Measurements from ENCODE around the gene MDH1B. TPM values are rescaled to one million over a fixed set of nuclear protein-coding genes. Genes with fewer than 3 reads are reported as not detected.
"Not testable (repeated sequence)": the region's sequence is repeated elsewhere in the genome, so short reads cannot be mapped to it uniquely, and the experiment has no call there.

MDH1B gene
- total RNA-seq (1 to 10 TPM in 3 of 4 donors, under 1 TPM in 1; 0.92 to 1.8 (median 1.1) TPM), polyA plus RNA-seq (0.43 TPM)
- long read RNA-seq, donor 1, partial matches to known transcripts = 2 of 3 reads
- long read RNA-seq, donor 1, other reads (novel, unspliced or antisense) = 1 of 3 reads
- long read RNA-seq, donor 2 = 0 reads
- long read RNA-seq, donor 3, partial matches to known transcripts = 2 of 5 reads
- long read RNA-seq, donor 3, other reads (novel, unspliced or antisense) = 2 of 5 reads
- long read RNA-seq, donor 4, partial matches to known transcripts = 1 of 2 reads
- long read RNA-seq, donor 4, other reads (novel, unspliced or antisense) = 1 of 2 reads

DNA sequence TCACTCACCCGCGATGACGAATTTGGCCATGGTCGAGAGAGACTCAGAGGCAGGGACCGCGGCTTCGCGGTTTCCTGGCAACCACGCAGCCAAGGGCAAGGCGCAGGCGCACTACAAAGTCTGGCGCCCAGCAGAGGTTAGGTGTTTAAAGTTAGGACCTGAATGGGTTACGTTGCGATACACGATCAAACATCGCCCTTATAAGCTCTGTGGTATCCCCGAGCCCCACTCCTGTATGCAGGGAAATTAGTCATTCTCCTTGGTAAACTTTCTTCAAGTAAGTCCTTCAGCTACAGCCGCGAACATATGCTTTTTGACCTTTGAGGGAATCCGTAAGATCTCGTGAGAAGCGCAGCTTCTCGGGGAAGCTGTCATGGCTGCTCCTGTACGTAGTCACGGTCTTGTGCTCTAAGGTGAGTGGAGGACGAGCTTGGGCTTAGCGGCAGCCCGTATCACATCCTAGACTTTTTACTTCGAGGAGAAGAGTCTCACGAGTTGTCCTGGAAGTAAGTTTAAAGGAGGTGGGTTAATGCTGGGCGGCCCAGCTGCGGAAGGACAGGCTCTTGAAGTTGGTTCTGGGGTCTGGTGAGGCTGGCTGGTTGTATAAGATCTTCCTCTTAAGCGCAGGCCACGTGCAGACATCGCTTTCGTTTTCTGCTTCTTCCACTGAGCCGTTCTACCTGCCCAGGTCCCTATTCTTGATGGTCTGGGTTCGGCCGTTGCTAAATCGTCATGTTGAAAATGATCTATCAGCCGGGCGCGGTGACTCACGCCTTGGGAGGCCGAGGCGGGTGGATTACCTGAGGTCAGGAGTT is at the start of gene MDH1B, which contains the start of gene FASTKD2:
TSS of gene MDH1B (minus strand) at position 87 of the 815 bp plus-strand sequence. CDS start at position 30, 57 bp downstream.
TSS of gene FASTKD2 (plus strand) at position 365 of the 815 bp plus-strand sequence. CDS start 1,088 bp downstream, outside the sequence.
- Histone ChIP-seq H3K4me1 (ENCODE audit: control insufficient read depth, insufficient read depth, low read length) (peaks cover 4% of the 10 kb centered on the region), H3K4me3 (ENCODE audit: low read length) (peak within 1 kb of the TSS; percentile 76), H3K27ac (ENCODE audit: low read length) (peak within 1 kb of the TSS; percentile 61), H3K9me3 (ENCODE audit: control insufficient read depth, low read length) (no peaks in the 10 kb centered on the region), H3K27me3 (ENCODE audit: control insufficient read depth, insufficient read depth) (no peaks in the 10 kb centered on the region)
- WGBS = under 1% methylated on average over 46 of the region's 46 CpGs
- intact Hi-C loops (cut with DNase I) = no loop called here
- DNase-seq = peak; percentile 93 to 96 (median 93)
- ATAC-seq = peak; percentile 99

DNA sequence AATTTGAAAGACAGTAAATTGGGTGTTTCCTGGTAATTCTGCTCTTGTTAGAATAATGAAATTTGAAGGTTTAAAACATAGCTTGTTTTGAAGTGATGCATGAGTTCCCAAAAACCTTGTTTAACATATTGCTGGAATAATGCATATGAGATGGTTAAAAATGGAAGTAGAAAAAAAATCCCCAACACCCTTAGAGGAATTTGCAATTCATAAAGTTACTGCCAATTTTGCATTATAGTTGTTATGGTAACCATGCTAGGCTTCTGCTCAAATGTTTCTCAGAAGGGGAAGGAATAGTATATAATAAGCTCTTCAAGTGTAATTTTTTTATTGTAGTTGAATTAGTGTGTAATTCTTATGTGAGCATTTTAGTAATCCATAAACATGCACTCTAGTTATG is 49.4 kb upstream of the MDH1B start:
- H3K9me3 ChIP-seq (ENCODE audit: control insufficient read depth, low read length) = no peaks in the 10 kb centered on the region
- no peak for DNase-seq
- ATAC-seq = no peak
- intact Hi-C loops (cut with DNase I) = no loop called here
- H3K27me3 ChIP-seq (ENCODE audit: control insufficient read depth, insufficient read depth) = no peaks in the 10 kb centered on the region
- H3K27ac ChIP-seq (ENCODE audit: low read length) = no peak overlapping the region
- H3K4me1 ChIP-seq (ENCODE audit: control insufficient read depth, insufficient read depth, low read length) = no peaks in the 10 kb centered on the region
- no peak overlapping the region for H3K4me3 ChIP-seq (ENCODE audit: low read length)

DNA sequence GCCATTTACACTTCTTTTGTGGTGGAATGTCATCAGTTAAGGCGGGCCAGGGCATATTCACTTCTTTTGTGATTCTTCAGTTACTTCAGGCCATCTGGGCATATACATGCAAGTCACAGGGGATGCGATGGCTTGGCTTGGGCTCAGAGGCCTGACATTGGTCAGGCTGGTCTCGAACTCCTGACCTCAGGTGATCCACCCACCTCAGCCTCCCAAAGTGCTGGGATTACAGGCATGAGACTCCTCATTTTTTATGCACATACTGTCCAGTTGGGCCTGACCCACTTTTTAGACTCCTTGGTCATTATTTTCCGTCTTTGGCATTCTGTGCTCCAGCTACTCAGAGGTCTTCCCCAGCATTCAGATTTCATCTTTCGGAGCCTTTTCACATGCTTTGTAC is 47.3 kb upstream of the MDH1B start:
- H3K27me3 ChIP-seq (ENCODE audit: control insufficient read depth, insufficient read depth); H3K4me3 ChIP-seq (ENCODE audit: low read length); ATAC-seq; intact Hi-C loops (cut with DNase I); DNase-seq; H3K9me3 ChIP-seq (ENCODE audit: control insufficient read depth, low read length); H3K4me1 ChIP-seq (ENCODE audit: control insufficient read depth, insufficient read depth, low read length); H3K27ac ChIP-seq (ENCODE audit: low read length): not testable (repeated sequence)
- WGBS = 98% methylated on average over 5 of the region's 5 CpGs

DNA sequence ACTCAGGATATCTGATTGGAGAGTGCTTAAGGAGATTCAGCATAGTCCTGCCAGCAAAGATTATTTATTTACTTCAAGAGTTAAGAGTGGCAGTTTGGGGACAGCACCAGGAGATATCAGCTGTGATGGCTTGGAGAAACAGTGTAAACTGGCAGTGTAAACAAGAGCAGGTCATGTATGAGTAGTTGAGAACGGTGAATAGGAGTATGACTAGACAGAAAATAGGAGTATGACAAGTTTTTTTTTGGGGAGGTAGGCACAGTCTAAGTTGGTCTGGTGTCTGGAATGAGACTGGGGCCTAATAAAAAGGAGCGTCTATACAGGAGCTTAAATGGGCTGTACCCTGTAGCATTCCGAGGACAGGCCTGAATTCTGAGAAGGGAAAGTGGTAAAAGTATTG is 42.5 kb upstream of the MDH1B start:
- 84% methylated on average over 2 of the region's 3 CpGs for WGBS
- not testable (repeated sequence) for DNase-seq; H3K27ac ChIP-seq (ENCODE audit: low read length); H3K27me3 ChIP-seq (ENCODE audit: control insufficient read depth, insufficient read depth); H3K4me1 ChIP-seq (ENCODE audit: control insufficient read depth, insufficient read depth, low read length); H3K4me3 ChIP-seq (ENCODE audit: low read length); ATAC-seq; H3K9me3 ChIP-seq (ENCODE audit: control insufficient read depth, low read length)
- intact Hi-C loops (cut with DNase I) = loop anchor here in 2 of 4 donors (10.0 kb wide), 1 partner anchor 167 kb away; no protein-coding TSS in a partner anchor

DNA sequence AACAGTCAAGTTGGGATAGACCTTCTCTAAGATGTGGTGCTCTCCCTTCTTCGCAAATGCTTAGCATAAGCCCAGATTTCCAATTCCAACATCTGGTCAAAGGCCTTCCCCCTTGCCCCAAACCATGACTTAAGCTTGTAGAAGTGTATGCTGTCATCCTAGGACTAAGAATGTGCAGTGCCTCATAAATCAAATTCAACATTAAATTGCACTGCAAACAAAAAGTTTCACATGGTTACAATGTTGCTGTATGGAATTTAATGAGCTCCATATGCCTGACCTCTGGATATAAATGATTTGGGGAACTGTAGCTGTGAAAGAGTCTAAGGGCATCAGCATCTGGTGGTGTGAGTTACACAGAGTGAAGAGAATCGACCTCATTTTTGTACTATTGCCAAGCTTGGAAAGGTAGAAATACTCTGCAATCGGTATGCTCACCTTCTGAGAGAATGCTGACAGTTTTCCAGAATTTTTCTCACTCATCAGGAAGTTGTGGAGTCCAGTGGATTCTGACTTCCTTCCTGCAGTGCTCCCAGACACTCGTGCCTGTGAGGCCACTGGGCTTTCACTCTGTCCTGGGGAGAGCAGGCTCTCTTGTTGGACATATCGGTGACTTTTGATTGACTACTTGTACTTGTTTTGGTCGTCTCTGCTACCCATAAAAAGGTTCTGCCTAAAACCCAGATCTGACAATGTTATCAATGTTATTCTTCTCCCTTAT is 40.9 kb upstream of the MDH1B start:
- H3K27ac ChIP-seq (ENCODE audit: low read length) = no peak overlapping the region
- DNase-seq = no peak
- H3K4me3 ChIP-seq (ENCODE audit: low read length) = no peak overlapping the region
- H3K9me3 ChIP-seq (ENCODE audit: control insufficient read depth, low read length) = no peaks in the 10 kb centered on the region
- 54% methylated on average over 6 of the region's 6 CpGs for WGBS
- no peaks in the 10 kb centered on the region for H3K27me3 ChIP-seq (ENCODE audit: control insufficient read depth, insufficient read depth)
- no peak for ATAC-seq
- H3K4me1 ChIP-seq (ENCODE audit: control insufficient read depth, insufficient read depth, low read length) = no peaks in the 10 kb centered on the region
- intact Hi-C loops (cut with DNase I) = loop anchor here in 2 of 4 donors (10.0 kb wide), 1 partner anchor 169 kb away; no protein-coding TSS in a partner anchor

DNA sequence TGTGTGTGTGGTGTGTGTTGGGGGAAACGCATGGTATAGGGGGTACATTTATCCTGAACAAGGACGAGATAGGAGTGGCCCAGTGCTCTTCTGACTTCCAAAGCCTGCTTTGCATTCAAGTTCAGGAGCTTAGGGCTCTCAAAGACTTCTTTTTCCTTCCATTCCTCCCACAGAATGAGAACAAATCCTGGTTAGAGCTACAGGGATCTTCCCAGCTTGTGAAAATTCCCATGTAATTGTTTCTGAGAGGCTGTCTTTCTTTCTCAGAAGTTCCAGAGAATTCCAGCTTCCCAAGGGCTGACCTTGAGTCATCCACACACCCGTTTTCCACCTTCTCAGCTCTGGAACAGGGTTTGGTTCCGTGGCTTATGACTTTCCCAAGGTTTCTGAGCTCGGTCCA is 39.2 kb upstream of the MDH1B start:
- intact Hi-C loops (cut with DNase I) = loop anchor here (5.0 to 10.0 kb wide), 4 partner anchors 170 to 668 kb away; no protein-coding TSS in a partner anchor
- WGBS = 57% methylated on average over 5 of the region's 5 CpGs
- ATAC-seq (no peak), DNase-seq (no peak)
- Histone ChIP-seq H3K9me3 (ENCODE audit: control insufficient read depth, low read length) (no peaks in the 10 kb centered on the region), H3K4me1 (ENCODE audit: control insufficient read depth, insufficient read depth, low read length) (peaks cover 1% of the 10 kb centered on the region), H3K27ac (ENCODE audit: low read length) (peak overlapping the region; percentile 35), H3K27me3 (ENCODE audit: control insufficient read depth, insufficient read depth) (no peaks in the 10 kb centered on the region), H3K4me3 (ENCODE audit: low read length) (no peak overlapping the region)

DNA sequence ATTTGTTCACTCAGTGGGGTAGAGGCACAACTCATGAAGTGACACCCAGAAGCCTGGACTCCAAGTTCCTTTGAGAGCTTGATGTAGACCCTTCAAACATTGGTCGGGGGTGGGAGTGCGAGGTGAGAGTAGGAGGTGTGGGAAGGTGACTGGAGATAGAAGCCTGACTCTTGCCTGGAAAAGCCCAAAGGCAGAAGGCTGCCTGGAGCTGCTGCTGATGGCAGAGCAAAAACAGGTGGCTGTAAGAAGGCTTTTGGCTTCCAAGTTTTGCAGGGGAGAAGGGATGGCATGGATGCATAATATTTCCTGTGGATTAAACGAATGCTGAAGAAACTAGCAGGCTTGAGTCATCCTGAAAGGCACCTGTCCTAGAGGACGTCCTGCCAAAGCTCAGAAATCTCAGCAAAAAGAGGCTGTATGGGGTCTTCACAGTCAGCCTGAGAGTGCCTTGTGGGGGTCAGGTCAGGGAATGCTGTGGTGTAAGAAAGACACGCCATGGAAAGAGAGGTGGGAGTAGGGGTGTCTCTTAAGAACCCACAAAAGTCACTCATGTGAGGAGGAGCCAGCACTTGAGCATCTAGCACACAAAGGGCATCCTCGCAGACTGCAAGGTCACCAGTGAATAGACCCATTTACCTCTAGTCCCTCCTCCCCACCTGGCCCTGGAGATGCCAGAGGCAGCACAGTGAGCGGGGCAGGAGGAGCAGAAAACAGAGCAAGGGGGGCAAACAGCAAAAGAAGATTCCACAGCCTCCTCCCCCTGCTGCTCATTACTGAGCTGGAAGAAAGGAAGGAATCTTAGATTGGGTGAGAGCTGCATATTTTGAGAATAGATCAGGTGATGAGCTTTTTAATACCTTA is 37.8 kb upstream of the MDH1B start:
- 84% methylated on average over 7 of the region's 7 CpGs for WGBS
- DNase-seq = no peak

DNA sequence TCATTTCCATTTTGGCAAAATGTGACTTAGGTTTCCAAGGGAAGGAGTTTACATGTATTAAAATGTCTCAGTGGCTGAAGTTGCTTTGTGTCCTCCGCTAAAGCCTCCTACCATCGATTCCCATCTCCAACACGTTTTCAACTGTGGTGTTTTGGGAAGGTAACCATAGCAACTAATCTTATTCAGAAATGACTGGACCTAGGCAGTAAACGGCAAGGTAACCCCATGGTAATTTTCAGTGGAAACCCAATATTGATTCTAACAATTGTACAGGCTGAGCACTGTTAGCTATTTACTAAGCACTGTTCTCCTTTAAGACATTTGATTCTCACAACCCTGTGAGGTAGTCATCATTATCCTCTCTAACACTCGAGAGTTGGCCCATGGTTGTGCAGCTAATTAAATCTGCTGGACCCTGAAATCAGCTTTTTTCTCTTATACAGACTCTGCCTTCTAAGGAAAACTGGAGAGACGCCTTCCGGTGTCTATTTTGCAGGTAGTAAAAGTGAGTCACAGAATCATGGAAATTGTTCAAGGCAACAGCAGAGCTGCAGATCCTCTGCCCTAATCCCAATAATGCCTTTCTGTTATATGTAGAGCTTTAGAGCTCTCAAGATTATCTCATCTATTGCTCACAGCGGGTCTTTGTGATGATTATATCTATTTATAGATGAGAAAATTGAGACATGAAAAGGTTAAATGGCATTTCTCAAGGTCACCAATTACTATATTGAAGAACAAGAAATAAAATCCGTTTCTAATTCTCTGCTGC is 36.5 kb upstream of the MDH1B start:
- Histone ChIP-seq H3K27me3 (ENCODE audit: control insufficient read depth, insufficient read depth) (no peaks in the 10 kb centered on the region), H3K9me3 (ENCODE audit: control insufficient read depth, low read length) (no peaks in the 10 kb centered on the region), H3K4me3 (ENCODE audit: low read length) (no peak overlapping the region), H3K4me1 (ENCODE audit: control insufficient read depth, insufficient read depth, low read length) (peaks cover 1% of the 10 kb centered on the region), H3K27ac (ENCODE audit: low read length) (no peak overlapping the region)
- WGBS = 71% methylated on average over 9 of the region's 9 CpGs
- intact Hi-C loops (cut with DNase I) = loop anchor here (2.0 to 10.0 kb wide), 6 partner anchors 173 to 673 kb away; no protein-coding TSS in a partner anchor
- no peak for ATAC-seq
- no peak for DNase-seq

More for the DNA sequence above, 37.8 kb upstream of the MDH1B start:
- intact Hi-C loops (cut with DNase I) = loop anchor here (5.0 to 10.0 kb wide), 4 partner anchors 172 to 669 kb away; no protein-coding TSS in a partner anchor
- no peaks in the 10 kb centered on the region for H3K27me3 ChIP-seq (ENCODE audit: control insufficient read depth, insufficient read depth)
- H3K9me3 ChIP-seq (ENCODE audit: control insufficient read depth, low read length) = no peaks in the 10 kb centered on the region
- no peak for ATAC-seq
- H3K27ac ChIP-seq (ENCODE audit: low read length) = no peak overlapping the region
- H3K4me3 ChIP-seq (ENCODE audit: low read length) = no peak overlapping the region
- H3K4me1 ChIP-seq (ENCODE audit: control insufficient read depth, insufficient read depth, low read length) = peaks cover 1% of the 10 kb centered on the region

DNA sequence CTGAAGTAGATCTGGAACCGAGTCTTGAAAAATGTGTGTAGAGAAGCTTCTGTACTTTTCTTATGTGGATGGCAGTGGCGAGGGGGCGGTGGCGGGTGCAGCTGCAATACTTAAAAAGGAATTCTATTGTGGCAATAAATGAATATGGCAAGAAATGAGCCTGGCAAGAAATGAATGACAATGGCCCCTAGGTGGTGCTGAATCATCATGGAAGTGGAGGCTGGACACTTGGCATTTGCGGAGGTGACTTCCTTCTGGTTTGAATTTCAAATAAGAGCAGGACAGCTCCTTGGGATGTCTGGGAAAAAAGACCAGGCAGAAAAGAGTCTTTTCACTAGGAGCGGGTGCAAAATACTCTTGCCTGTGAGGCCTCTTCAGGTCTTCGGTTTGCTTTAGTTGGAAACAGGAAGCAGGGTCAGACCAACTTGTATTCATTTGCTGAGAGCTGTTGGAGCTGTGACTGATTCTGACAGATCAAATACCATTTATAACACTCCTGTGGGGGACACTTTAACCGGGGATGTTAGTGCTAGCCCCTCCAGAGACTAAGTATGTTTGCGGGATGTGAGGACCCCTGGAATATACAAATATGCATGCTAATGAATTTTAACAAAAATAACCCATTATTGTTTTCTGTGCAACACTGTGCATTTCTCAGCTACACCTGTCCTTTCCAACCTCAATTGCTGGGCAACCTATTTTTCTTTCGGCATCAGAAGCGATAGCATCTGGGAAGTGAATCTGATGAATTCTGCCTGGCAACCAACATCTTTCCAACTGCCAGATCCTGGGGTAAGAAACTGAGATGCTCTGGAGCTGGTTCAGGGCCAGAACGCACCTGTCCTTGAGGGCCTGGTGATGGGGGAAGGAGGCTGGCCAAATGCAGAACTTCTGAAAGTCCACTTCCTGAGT is 35.6 kb upstream of the MDH1B start:
- Histone ChIP-seq H3K4me3 (ENCODE audit: low read length) (peak overlapping the region; percentile 15), H3K27ac (ENCODE audit: low read length) (no peak overlapping the region), H3K9me3 (ENCODE audit: control insufficient read depth, low read length) (no peaks in the 10 kb centered on the region), H3K4me1 (ENCODE audit: control insufficient read depth, insufficient read depth, low read length) (peaks cover 1% of the 10 kb centered on the region), H3K27me3 (ENCODE audit: control insufficient read depth, insufficient read depth) (no peaks in the 10 kb centered on the region)
- WGBS = 28% methylated on average over 12 of the region's 12 CpGs
- DNase-seq (peak; percentile 57 to 74 (median 57)), ATAC-seq (peak; percentile 78 to 79)
- intact Hi-C loops (cut with DNase I) = loop anchor here (2.0 to 10.0 kb wide), 6 partner anchors 174 to 674 kb away; no protein-coding TSS in a partner anchor

All from right cardiac atrium (tissue), 5 donors.